GM21619 (cell line): ENCODE results near the gene RAC3.

Experiments
- ATAC-seq: cut with Tn5 transposase; IDR thresholded peaks from one replicate; pipeline ENCODE4 v1.9.1; 2021; ENCODE audit not compliant: unreplicated experiment

The RAC3 gene

DNA sequence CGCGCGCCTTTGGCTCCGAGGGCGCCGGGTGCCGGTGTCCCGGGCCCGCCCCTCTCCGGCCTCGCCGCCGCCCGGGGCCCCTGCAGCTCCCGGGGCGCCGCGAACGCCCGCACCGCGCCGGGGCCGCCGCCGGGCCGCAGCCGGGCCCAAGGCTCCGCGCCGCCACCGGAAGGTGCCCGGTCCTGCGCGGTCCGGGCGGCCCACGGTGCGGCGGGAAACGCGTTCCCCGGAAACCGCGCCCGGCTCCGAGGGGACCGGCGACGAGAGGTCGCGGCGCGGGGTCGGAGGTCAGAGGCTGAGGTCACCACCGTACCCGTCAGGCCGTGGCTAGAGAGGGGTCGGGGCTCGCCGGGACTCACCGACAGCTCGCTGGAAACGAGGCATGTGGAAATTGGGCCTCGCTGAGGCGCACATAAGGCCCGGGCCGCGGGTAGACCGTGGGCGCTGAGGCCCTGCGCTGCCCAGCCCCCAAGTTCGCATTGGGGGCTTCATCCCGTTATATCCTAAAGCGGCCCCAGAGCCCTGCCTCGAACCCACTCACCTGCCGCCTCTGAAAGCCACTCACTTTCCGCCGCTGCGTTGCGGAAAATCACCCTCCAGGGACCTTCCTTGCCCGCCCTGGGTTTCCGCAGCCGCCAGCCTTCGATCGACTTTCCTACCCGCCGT, 34.3 kb downstream of the RAC3 start, which contains the start of gene DUS1L:
Gene DUS1L, minus strand, starts transcription at position 167 of the 666 bp plus-strand sequence. CDS start 745 bp downstream, outside the sequence.
- peak; percentile 47 for ATAC-seq

DNA sequence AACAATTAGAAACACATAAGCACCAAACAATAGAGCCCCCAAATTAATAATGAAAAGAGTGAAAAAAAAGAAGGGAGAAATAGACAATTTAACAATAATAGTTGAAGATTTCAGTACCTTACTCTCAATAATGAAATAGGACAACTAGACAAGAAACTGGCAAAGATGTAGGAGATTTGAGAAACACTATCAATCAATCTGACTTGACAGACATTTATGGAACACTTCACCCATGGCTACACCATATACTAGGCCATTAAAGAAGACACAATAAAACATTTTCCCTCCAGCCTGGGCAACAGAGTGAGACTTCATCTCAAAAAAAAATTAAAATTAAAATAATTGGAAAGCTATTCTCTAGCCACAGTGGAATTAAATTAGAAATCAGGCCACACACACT, 39.1 kb downstream of the RAC3 start:
- no peak for ATAC-seq

DNA sequence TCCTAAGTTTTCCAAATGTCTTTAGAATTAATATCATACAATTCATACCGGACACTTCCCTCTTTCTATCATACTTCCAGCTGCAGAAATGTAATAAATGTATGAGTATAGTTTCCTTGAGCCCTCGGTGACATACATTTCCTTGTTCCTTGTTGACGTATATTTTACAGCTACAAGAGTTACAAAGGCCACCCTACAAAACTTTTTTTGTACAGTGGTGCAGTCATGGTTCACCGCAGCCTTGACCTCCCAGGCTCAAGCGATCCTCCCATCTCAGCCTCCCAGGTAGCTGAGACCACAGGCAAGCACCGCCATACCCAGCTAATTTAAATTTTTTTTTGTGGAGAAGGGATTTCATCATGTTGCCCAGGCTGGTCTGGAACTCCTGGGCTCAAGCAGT, 41.3 kb downstream of the RAC3 start:
- ATAC-seq, result no peak

DNA sequence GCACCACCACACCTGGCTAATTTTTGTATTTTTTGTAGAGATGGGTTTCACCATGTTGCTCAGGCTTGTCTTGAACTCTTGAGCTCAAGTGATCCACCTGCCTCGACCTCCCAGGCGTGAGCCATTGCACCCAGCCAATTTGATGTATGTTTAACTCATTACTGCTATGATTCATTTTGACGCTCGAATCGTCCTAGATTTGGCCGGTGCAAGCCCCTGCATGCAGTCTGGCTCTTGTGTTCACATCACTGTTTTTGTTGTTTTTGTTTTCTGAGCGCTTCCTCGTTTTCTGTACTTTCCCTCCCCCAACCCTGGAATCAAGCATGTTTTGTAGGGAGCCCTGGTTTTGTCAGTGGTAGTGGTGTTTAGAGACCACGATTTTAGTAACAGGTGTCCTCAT, 42.0 kb downstream of the RAC3 start:
- ATAC-seq, result no peak

DNA sequence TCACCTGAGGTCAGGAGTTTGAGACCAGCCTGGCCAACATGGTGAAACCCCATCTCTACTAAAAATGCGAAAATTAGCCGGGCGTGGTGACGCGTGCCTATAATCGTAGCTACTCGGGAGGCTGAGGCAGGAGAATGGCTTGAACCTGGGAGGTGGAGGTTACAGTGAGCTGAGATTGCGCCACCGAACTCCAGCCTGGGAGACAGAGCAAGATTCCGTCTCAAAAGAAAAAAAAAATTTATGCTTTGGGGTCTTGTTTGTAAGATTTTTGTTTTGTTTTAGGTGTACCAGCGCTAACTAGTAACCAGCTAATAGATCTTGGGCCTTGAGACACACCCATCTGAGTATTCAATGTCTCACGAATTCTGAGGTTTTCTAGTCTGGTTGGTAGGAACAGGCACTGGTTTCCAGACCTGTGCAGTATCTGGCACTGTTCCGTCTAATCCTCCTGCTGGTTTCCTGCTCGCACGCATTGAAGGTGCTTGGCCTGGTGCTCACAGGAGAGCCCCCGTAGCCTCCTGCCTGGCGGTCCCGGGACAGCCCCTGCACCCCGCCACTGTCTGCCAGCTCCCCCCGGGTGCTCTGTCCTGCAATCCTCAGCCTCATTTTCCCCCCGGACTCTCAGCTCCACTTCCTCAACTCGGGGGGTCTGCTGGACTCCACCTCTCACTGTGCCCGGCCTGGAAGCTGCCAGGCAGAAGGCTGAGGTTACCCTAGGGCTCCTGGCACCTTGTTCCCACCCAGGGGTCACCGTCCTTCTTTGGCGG, 44.7 kb downstream of the RAC3 start:
- ATAC-seq, result no peak

DNA sequence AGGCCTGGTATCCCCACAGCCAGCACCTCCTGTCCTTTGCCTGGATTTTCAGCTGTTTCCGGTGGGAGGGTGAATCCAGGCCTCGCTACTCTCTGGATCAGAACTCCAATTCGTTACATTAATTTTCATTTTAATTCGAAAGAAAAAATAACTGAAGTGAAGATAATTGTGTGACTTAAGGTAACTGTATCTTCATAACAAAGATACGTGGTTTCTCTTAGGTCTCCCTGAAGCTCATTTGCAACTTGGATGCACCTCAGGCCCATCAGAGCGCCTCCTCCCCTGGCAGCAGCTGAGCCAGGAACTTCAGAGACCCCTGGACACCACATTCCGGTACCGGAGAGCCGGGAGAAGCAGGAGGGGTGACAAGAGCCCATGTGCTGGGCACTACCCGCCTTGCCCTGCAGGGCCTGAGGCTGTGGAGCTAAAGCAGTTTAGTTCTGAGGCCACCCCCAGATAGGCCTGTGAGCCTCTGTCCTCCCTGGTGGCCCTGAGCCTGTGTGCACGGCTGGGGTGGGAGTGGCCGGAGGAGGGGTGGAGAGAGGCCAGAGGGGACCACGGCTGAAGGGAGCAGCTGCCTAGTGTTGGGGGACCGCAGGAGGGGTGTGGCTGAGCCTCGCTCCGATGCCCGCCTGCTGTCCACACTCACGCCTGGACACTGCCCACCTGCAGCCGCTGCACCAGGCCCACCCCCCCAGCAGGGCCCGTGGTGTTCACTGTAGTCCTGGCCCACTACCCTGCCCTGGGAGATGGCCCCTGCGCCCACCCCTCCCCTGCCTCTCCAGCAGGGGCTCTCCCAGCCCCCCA, 45.5 kb downstream of the RAC3 start:
- no peak for ATAC-seq

DNA sequence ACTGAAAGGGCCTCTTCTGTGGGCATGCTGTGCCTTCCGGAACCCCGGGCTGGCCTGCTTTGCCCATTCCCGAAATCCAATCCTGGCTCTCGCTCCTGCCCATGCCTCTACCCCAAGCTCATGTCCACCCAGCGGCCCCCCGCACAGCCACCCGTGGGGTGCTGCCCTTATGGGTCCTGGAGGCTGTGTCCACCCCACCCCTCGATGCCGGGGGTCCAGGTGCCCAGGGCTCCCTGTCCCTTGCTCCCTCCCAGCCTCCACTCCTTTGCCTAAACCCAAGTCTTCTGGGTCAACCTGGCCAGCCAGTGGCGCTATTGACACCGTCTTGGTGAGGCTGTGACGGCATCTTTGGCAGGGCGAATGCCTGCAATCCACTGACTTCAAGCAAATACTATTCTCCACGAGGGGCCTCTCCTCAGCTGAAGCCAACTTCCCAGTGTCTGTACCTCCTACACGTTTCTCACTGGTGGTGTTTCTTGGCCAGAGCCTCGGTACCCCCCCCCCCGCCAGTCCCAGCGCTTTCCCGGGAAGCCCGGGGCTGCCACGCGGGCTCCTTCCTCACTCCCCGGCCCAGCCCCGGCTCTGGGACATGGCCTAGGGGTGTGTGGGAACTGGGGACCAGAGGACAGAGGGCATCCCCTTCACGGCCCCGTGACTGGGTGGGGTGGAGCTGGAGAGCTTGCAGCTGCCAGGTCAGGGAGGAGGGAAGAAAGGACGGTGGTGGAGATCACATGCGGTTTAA, 46.3 kb downstream of the RAC3 start:
- no peak for ATAC-seq

DNA sequence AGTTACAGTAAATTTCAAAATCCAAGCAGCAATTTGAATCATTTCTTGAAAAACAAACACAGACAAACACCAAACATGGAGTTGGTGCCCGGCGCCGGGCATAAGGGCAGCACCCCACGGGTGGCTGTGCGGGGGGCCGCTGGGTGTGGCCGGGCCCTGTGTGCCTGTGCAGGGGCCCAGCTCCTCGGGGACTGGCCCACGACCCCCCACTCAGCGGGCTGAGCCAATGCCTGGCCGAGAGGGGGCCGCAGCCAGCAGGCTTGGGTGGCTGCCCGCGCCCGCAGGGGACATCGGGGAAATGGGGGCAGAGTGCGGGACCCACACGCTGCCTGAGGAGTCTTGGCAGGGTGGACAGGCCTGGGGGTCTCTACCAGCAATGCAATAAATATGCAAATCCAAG, 47.0 kb downstream of the RAC3 start:
- no peak for ATAC-seq

DNA sequence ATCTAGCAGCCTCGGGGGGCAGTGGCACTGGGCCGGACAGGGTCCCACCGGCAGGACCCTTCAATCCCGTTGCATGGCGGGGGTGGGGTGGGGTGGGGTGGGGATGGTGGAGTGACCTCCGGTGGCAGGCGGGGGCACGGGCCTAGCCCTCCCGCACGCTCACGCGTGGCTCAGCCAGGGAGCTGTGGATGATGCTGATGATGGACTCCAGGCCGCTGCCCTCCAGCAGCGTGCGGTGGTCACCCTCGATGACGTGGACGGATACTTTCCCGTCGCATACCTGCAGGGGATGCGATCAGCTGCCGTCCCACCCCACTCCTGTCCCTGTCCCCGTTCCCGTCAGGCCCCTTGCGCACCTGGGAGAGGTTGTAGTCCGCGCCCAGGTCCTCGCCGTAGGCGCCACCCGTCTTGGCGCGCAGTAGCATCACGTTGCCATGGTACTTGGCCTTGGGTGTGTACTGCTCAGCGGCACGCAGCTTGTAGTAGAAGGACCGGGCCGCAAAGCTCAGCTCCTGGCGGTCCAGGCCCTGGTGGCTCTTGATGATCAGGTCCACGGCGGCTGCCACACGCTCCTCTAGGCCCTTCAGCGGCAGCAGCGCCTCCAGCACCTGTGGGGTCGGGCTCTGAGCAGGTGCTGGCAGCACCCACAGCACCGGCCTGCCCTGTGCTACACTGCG, 47.7 kb downstream of the RAC3 start:
- ATAC-seq, result no peak

DNA sequence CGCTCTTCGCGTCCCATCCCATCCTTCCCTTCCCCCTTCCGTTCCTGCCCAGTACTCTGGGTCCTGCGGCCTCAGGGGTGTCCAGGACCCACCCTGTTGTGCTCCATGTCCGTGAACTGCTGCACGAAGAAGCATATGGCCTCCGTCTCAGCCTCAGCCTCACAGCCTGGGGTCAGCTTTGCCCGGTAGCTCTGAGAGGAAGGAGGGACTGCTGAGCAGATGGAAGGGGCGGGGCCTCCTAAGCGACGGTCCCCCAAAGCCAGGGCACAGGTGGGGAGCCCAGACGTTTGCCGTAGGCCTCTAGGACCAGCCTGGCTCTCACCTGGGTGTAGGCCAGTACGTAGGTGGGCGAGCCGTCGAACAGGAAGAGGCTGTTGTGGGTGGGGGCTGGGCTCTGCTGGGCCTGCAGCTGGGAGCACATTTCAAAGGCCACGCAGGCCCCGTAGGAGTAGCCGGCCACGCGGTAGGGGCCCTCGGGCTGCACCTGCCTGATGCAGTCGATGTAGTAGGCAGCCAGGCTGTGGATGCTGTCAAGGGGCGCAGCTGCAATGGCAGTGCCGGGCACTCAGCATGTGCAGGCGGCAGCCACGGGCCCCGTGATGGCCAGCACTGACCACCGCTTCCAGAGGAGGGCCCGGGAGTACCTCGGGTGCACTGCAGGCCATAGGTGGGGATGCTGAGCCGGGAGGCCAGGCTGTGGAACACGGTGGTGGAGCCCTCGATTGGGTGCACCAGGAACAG, 48.7 kb downstream of the RAC3 start:
- ATAC-seq, result no peak

DNA sequence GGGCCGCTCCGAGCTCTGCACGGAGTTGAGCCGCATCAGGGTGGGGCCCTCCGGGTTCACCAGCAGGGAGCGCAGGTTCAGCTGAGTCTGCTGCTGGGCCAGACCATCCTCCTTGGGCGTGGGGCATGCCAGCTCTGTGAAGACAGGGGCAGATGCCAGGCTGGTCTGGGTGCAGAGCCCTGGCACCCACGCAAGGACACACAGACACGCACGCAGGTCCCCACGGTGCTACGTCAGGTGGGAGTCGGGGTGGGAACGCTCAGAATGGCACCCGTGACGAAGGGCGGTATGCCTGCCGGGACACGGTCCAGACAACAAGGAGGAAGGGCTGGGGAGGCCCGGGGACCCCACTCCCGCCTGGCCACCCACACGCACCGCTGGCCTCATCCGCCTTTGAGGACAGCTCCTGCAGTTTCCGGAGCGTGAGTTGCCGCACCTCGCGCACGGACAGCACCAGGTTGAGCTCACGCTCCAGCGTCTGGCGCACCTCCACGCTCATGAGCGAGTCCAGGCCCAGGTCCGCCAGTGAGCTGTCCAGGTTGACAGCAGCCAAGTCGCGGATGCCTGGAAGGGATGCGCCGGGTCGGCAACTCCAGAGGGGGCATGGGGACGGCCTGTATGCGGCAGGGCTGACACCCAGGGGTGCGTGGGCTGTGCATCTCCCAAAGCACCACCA, 49.4 kb downstream of the RAC3 start:
- no peak for ATAC-seq

DNA sequence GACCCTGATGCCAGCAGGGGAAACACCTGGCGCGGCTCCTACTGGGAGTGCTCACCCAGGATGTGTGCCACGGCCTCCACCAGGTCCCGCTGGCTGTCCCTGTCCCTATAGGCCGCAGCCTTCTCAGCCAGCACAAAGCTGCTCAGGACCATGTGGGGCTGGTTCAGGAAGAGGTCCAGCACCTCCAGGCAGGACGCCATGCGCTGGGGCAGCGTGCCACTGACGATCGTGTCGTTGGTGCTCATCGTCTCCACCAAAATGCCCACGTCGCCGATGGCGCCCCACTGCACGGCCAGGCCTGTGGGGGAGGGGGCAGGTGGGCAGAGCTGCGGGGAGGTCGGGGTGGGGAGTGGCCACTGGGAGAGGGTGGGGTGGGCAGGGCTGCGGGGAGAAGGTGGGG, 50.1 kb downstream of the RAC3 start:
- no peak for ATAC-seq

DNA sequence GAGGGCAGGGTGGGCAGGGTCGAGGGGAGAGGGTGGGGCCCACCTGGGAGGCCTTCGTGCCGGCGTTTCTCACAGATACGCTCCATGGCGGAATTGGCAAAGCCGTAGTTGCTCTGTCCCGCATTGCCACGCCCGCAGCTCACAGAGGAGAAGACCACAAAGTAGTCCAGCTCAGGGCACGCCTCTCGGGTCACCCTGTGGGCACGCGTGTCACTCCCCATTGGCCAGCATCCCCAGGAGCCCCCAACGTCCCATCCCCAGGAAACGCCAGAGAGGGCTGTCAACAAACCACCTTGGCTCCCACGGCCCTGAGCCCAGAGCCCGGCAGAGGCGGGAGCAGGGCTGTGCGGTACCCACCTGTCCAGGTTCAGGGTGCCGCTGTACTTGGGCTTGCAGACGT, 50.5 kb downstream of the RAC3 start:
- no peak for ATAC-seq

DNA sequence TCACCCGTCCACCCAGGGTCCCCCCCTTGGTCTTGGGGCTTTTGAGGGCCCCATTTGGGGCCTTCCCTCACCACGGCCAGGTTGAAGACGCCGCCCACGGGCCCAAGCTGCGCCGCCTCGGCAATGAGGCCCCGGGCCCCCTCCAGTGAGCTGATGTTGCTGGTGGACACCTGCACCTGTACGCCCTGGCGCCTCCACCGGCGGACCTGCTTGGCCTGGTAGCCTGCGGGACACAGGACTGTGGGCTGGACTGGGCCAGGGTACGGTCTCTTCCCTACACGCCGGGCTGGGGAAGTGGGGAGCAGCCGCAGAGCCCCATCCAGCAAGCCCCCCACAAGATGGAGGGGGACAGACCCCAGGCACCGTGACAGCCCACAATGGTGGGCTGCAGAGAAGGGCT, 51.0 kb downstream of the RAC3 start:
- ATAC-seq, result no peak

DNA sequence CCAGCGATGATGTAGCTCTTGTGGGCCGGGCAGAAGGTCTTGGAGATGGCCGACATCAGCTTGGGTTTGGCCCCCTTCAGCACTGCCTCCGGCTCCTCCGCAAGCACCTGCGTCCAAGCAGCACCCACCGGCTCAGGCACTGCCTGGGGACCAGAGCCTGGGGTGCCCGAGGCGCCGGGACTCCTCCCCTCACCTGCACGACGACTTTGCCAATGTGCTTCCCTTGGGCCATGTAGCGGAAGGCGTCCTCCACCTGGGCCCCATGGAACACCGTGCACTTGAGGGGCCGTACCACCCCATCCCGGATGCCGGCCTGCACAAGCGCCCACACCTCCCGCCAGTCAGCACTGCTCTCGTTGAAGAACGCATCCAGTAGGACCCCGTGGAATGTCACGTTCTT, 51.5 kb downstream of the RAC3 start:
- no peak for ATAC-seq
